Neural crest cell (in vitro differentiated cells): Measurements from ENCODE around the gene GLRA1. TPM values are rescaled to one million over a fixed set of nuclear protein-coding genes. Genes with fewer than 3 reads are reported as not detected.

ENCODE experiments used
- DNase-seq: peaks from one replicate; pipeline ENCODE4 v3.0.0; 2021; ENCODE audit warnings: low read depth, mixed read lengths, low spot score
- H3K27ac Mint-ChIP-seq: one replicate; pipeline ENCODE4 v1.8.0; 2021; ENCODE audit warnings: mild to moderate bottlenecking, mixed read lengths; ENCODE audit not compliant: unreplicated experiment
- H3K27me3 Mint-ChIP-seq: 2 replicates; pipeline ENCODE4 v1.8.0; 2021; ENCODE audit warnings: low read depth, mild to moderate bottlenecking, mixed read lengths
- H3K36me3 Mint-ChIP-seq: 2 replicates; pipeline ENCODE4 v1.8.0; 2021; ENCODE audit warnings: low read depth, mild to moderate bottlenecking, mixed read lengths
- H3K4me1 Mint-ChIP-seq: 2 replicates; pipeline ENCODE4 v1.8.0; 2021; ENCODE audit warnings: mixed read lengths
- H3K4me3 Mint-ChIP-seq: one replicate; pipeline ENCODE4 v1.8.0; 2021; ENCODE audit warnings: mild to moderate bottlenecking, mixed read lengths
- H3K9me3 Mint-ChIP-seq: 2 replicates; pipeline ENCODE4 v1.8.0; 2021; ENCODE audit warnings: mixed read lengths
- total RNA-seq: library from RNA; stranded (reverse); gene quantifications from 2 replicates; pipeline ENCODE4 v1.2.1, GENCODE V29; 2021
- TF ChIP-seq, protein P1 (sequence below): fragments of 200-600 bp; sonication (generic); conservative IDR thresholded peaks from 2 replicates; pipeline ENCODE4 v1.5.0; 2021; ENCODE audit warnings: antibody characterized with exemption, mild to moderate bottlenecking

The GLRA1 gene
- total RNA-seq, 1 donor from 2014 or later: 0.21 TPM

DNA sequence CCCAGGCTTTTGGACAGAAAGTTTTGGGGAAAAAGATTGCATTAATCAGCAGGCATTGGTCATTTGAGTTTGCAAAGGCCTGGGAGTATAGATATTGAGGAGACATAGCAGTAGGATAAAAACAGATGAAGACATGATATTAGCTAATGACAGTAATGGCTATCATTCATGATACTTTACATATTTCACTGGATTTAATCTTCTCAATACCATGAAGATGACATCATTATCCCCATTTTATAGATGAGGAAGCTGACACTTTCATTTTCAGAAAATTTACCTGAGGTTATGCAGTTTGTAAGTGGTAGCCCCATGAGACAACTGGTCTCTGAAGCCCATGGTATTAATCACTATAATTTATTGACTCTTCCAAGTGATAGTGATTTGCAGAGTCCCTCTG lies 23.0 kb downstream of the GLRA1 start:
- no peak for DNase-seq
- Mint-ChIP-seq H3K4me1 (peaks cover 15% of the 10 kb centered on the region), H3K9me3 (no peaks in the 10 kb centered on the region), H3K4me3 (no peak overlapping the region), H3K27ac (no peak overlapping the region), H3K36me3 (no peaks in the 10 kb centered on the region), H3K27me3 (peaks cover 52% of the 10 kb centered on the region)
- TF ChIP-seq, protein P1, sequence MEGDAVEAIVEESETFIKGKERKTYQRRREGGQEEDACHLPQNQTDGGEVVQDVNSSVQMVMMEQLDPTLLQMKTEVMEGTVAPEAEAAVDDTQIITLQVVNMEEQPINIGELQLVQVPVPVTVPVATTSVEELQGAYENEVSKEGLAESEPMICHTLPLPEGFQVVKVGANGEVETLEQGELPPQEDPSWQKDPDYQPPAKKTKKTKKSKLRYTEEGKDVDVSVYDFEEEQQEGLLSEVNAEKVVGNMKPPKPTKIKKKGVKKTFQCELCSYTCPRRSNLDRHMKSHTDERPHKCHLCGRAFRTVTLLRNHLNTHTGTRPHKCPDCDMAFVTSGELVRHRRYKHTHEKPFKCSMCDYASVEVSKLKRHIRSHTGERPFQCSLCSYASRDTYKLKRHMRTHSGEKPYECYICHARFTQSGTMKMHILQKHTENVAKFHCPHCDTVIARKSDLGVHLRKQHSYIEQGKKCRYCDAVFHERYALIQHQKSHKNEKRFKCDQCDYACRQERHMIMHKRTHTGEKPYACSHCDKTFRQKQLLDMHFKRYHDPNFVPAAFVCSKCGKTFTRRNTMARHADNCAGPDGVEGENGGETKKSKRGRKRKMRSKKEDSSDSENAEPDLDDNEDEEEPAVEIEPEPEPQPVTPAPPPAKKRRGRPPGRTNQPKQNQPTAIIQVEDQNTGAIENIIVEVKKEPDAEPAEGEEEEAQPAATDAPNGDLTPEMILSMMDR: no peak

DNA sequence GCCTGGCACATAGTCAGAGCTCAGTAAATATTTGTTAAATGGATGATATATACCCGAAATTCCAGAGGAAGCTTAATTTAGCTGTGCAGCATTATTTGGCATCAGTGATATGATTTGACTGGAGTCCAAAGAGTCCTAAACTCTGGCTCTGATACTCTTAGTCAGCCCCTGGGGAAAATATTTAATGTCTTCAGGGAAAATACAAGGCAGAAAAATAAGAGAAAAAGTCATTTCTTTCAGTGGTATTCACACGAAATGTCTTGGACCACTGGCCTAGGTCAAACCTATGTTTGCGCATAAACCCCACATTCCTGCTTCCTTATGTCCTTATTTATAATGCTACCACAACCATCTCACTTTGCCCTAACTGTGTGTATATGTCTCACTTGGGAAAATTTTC lies 23.8 kb downstream of the GLRA1 start:
- TF ChIP-seq, protein P1: no peak
- no peak for DNase-seq
- Mint-ChIP-seq H3K36me3 (no peaks in the 10 kb centered on the region), H3K4me3 (no peak overlapping the region), H3K4me1 (peaks cover 15% of the 10 kb centered on the region), H3K27ac (no peak overlapping the region), H3K27me3 (peaks cover 46% of the 10 kb centered on the region), H3K9me3 (no peaks in the 10 kb centered on the region)

DNA sequence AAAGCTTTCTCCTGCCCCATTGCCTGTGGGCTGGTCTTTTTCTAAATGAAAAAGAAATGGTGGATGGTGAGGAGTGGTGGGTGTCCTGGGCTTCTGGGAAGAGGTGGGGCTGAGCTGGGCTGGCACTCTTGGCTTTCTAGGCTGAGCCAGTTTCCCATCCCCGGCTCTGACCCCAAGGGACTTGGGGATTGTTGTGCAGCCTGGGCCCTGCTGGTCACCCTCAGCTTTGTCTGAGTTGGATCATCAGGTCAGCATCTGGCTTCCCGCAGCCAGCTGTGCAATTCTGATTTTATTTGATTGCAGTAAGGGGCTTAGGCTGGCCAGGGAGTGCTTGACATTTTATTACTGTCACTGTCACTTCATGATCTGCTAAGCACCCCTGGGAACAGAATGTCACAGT lies 25.3 kb downstream of the GLRA1 start:
- TF ChIP-seq, protein P1: no peak
- Mint-ChIP-seq H3K27ac (no peak overlapping the region), H3K4me1 (peaks cover 15% of the 10 kb centered on the region), H3K27me3 (peaks cover 33% of the 10 kb centered on the region), H3K4me3 (no peak overlapping the region), H3K36me3 (no peaks in the 10 kb centered on the region), H3K9me3 (no peaks in the 10 kb centered on the region)
- DNase-seq: no peak

DNA sequence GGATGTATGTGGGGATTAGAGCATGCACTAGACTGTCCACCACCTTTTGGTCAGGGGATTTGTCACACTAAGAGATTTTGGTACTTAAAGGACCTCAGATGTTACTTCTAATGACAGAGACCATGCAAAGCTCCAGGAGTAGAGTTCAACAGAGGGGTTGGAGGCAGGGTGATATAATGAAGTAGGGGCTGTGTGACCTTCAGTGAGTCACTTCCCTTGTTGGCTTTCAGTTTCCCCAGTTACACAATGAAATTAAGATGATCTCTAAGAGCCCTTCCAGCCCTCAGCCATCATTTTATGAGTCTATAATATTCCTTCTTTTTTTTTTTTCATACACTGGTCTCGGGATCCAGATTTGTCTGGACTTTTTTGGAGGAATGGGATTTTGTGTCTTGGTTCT lies 26.8 kb downstream of the GLRA1 start:
- H3K4me1 Mint-ChIP-seq: peaks cover 3% of the 10 kb centered on the region

DNA sequence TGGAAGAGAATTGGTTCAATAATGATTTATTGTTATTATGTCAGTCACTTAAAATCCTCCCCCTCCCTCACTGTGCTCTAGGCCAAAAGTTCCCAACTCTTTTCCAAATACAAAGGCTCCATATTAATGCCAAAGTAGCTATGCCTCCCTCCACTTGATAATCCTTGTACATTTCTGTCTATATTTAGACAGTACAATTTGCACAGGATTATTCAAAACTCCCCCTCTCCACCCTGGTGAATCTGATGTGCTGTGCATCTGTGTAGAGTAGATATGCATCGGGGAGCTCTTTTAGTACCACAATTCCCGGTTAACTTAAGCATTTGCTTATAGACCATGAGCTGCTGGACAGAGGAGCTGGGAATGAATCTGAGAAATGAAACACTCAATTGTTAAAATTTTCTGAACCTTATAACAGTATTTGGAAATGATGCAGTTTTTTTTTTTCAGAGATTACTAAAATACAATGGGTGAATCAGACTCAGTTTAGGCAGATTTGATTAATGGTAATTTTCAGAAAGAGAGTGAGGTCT lies 27.6 kb downstream of the GLRA1 start:
- H3K36me3 Mint-ChIP-seq: no peaks in the 10 kb centered on the region
- H3K27me3 Mint-ChIP-seq: peaks cover 16% of the 10 kb centered on the region
- TF ChIP-seq, protein P1: no peak
- H3K27ac Mint-ChIP-seq: no peak overlapping the region
- no peak overlapping the region for H3K4me3 Mint-ChIP-seq
- H3K9me3 Mint-ChIP-seq: no peaks in the 10 kb centered on the region
- DNase-seq: no peak
- H3K4me1 Mint-ChIP-seq: no peaks in the 10 kb centered on the region

More for the DNA sequence above, 26.8 kb downstream of the GLRA1 start:
- TF ChIP-seq, protein P1: no peak
- DNase-seq: no peak
- Mint-ChIP-seq H3K9me3 (no peaks in the 10 kb centered on the region), H3K27ac (no peak overlapping the region), H3K27me3 (peaks cover 21% of the 10 kb centered on the region), H3K4me3 (no peak overlapping the region), H3K36me3 (no peaks in the 10 kb centered on the region)
